Activated CD4-positive, alpha-beta T cell treated with anti-CD3 and anti-CD28 coated beads for 36 hours (primary cell): ENCODE results near the gene SLC6A16. TPM values are rescaled to one million over a fixed set of nuclear protein-coding genes. Genes with fewer than 3 reads are reported as not detected.

Experiments used
- microRNA-seq: library from miRNA; unstranded; fragments of <30 nt; microRNA quantifications from one replicate; pipeline ENCODE4 v1.2.0, GENCODE V29; 2021; ENCODE audit warnings: borderline replicate concordance
- total RNA-seq, 2 experiments: library from RNA; stranded (reverse); gene quantifications; one replicate each; pipeline ENCODE4 v1.2.3, GENCODE V29; 2021

The SLC6A16 gene
- total RNA-seq, 2 experiments from 2014 or later = 0.42 to 1.3 TPM

Small RNA genes within 50 kb of the gene (microRNA-seq; reads per million reads assigned to microRNA genes)
- not detected for gene MIR4324

Other genes with a start within 250 kb of the SLC6A16 start
- gene SNRNP70, start 239.7 kb downstream of the SLC6A16 start, total RNA-seq = 100 to 1,000 TPM; 225 to 306 TPM
- 1 to 10 TPM; 3.5 to 4.3 TPM for gene LIN7B, start 210.8 kb downstream of the SLC6A16 start, total RNA-seq
- gene C19orf73, start 206.0 kb downstream of the SLC6A16 start, total RNA-seq = 1 to 10 TPM; 1.7 to 2.0 TPM
- 1 to 10 TPM; 5.4 to 6.1 TPM for gene PPFIA3, start 205.6 kb downstream of the SLC6A16 start, total RNA-seq
- gene HRC, start 169.8 kb downstream of the SLC6A16 start, total RNA-seq = not detected
- 1 to 10 TPM; 1.5 to 1.9 TPM for gene TRPM4, start 167.4 kb downstream of the SLC6A16 start, total RNA-seq
- 100 to 1,000 TPM; 152 to 191 TPM for gene CD37, start 10.2 kb upstream of the SLC6A16 start, total RNA-seq
- gene TEAD2, start 37.2 kb upstream of the SLC6A16 start, total RNA-seq = not detected
- not detected for gene DKKL1, start 38.7 kb upstream of the SLC6A16 start, total RNA-seq
- gene KASH5, start 63.1 kb upstream of the SLC6A16 start, total RNA-seq = 1 to 10 TPM in 1 of 2 experiments, under 1 TPM in 1; 0.96 to 1.2 TPM
- not detected for gene PTH2, start 98.2 kb upstream of the SLC6A16 start, total RNA-seq
- not detected for gene GFY, start 100.2 kb upstream of the SLC6A16 start, total RNA-seq
- gene SLC17A7, start 116.3 kb upstream of the SLC6A16 start, total RNA-seq = under 1 TPM; 0.07 to 0.14 TPM
- 100 to 1,000 TPM; 117 to 138 TPM for gene PIH1D1, start 126.6 kb upstream of the SLC6A16 start, total RNA-seq
- 10 to 100 TPM; 26.8 to 33.3 TPM for gene ALDH16A1, start 128.0 kb upstream of the SLC6A16 start, total RNA-seq
- gene FLT3LG, start 149.0 kb upstream of the SLC6A16 start, total RNA-seq = 10 to 100 TPM; 38.6 to 43.2 TPM
- gene RPL13A, start 162.4 kb upstream of the SLC6A16 start, total RNA-seq = 1,000 to 10,000 TPM; 3,861 to 3,967 TPM
- gene RPS11, start 171.2 kb upstream of the SLC6A16 start, total RNA-seq = 1,000 to 10,000 TPM; 2,778 to 3,370 TPM
- gene FCGRT, start 187.5 kb upstream of the SLC6A16 start, total RNA-seq = 10 to 100 TPM; 16.3 to 18.1 TPM
- 10 to 100 TPM; 10.9 to 13.5 TPM for gene RCN3, start 202.8 kb upstream of the SLC6A16 start, total RNA-seq